Measurements from ENCODE around the gene PRPF6. TPM values are rescaled to one million over a fixed set of nuclear protein-coding genes. Genes with fewer than 3 reads are reported as not detected.
A peak's percentile ranks its signal among the peaks of the same experiment; 100 is the strongest.

The PRPF6 gene
- total and polyA plus RNA-seq, 2 of the 13 experiments (the other 11 are each of a cell fraction or from before 2014, with no cell fraction given) = 63.7 to 101 TPM

DNA sequence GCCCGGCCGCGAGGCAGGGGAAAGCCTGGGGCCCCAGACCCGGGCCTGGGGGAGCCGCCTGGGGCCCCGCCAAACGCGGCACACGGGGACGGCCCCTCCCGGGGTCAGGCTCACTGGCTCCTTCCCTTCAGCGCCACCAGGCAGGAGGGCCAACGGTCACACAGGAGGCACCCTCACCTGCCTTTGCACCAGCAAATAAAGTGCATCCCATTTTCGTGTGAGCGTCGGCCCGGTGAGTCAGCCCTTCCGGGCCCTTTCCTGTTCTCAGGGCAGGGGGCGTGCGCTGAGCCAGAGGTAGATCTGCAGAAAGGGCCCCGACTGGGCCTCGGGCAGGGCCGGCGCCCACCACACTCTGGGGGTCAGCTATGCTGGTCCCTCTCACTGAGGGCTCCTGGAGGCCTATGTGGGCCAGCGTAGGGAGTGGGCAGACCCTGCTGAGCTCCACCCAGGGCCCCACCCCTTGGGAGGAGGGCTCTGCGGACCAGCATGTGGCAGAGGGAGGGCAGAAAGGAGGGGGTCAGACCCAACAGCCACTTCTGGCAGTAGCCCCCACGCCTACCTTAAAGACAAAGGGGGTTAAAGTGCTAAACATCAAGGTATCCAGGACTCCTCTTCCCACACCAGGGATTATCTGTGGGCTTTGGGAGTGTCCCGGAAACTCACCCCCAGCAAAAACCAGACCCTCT lies 23.8 kb upstream of the PRPF6 start (continued):
- peak; percentile 74; the same call in 1 of the 2 replicates for TF ChIP-seq ZNF343 (CRISPR knock-in tag; IDR thresholded peaks at IDR 0.05)
- TF ChIP-seq ZIK1 (CRISPR knock-in tag; IDR thresholded peaks at IDR 0.05; ENCODE audit: borderline replicate concordance, low read depth) = no peak
- TF ChIP-seq NR2F6 (IDR thresholded peaks at IDR 0.05) = peak; percentile 46; the same call in 1 of the 2 replicates
- TF ChIP-seq NR2F6 (CRISPR knock-in tag; IDR thresholded peaks at IDR 0.05) = peak; percentile 30; the same call in 1 of the 2 replicates
- no peak for TF ChIP-seq IKZF1 (IDR thresholded peaks at IDR 0.05)
- TF ChIP-seq TSC22D2 (CRISPR knock-in tag; IDR thresholded peaks at IDR 0.05; ENCODE audit: borderline replicate concordance) = peak; percentile 95; the same call in 1 of the 2 replicates
- no peak for TF ChIP-seq ZNF558 (CRISPR knock-in tag; IDR thresholded peaks at IDR 0.05; ENCODE audit: borderline replicate concordance)
- peak; percentile 35; the same call in 1 of the 2 replicates for TF ChIP-seq TBX2 (CRISPR knock-in tag; IDR thresholded peaks at IDR 0.05; ENCODE audit: borderline replicate concordance)
- no peak for TF ChIP-seq ZNF441 (CRISPR knock-in tag; IDR thresholded peaks at IDR 0.05; ENCODE audit: borderline replicate concordance)
- TF ChIP-seq DMAP1 (CRISPR knock-in tag; IDR thresholded peaks at IDR 0.05) = no peak
- TF ChIP-seq ZNF530 (CRISPR knock-in tag; IDR thresholded peaks at IDR 0.05; ENCODE audit: low read depth) = no peak
- no peak; the same call in 1 of the 2 replicates for TF ChIP-seq RFXAP (CRISPR knock-in tag; IDR thresholded peaks at IDR 0.05; ENCODE audit: borderline replicate concordance)
- TF ChIP-seq SIX1 (CRISPR knock-in tag; IDR thresholded peaks at IDR 0.05; ENCODE audit: borderline replicate concordance) = peak; percentile 30; the same call in 1 of the 2 replicates
- no peak for TF ChIP-seq NCOA1 (CRISPR knock-in tag; IDR thresholded peaks at IDR 0.05)
- no peak for TF ChIP-seq PBX3 (CRISPR knock-in tag; IDR thresholded peaks at IDR 0.05; ENCODE audit: borderline replicate concordance)
- TF ChIP-seq ZBTB1 (CRISPR knock-in tag; IDR thresholded peaks at IDR 0.05; ENCODE audit: borderline replicate concordance) = 0 out of 2 replicates have a peak, but pooled peaks have one; percentile 68
- TF ChIP-seq, protein P1, sequence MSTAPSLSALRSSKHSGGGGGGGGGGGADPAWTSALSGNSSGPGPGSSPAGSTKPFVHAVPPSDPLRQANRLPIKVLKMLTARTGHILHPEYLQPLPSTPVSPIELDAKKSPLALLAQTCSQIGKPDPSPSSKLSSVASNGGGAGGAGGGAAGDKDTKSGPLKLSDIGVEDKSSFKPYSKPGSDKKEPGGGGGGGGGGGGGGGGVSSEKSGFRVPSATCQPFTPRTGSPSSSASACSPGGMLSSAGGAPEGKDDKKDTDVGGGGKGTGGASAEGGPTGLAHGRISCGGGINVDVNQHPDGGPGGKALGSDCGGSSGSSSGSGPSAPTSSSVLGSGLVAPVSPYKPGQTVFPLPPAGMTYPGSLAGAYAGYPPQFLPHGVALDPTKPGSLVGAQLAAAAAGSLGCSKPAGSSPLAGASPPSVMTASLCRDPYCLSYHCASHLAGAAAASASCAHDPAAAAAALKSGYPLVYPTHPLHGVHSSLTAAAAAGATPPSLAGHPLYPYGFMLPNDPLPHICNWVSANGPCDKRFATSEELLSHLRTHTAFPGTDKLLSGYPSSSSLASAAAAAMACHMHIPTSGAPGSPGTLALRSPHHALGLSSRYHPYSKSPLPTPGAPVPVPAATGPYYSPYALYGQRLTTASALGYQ (CRISPR knock-in tag; IDR thresholded peaks at IDR 0.05) = no peak
- TF ChIP-seq, protein P2, sequence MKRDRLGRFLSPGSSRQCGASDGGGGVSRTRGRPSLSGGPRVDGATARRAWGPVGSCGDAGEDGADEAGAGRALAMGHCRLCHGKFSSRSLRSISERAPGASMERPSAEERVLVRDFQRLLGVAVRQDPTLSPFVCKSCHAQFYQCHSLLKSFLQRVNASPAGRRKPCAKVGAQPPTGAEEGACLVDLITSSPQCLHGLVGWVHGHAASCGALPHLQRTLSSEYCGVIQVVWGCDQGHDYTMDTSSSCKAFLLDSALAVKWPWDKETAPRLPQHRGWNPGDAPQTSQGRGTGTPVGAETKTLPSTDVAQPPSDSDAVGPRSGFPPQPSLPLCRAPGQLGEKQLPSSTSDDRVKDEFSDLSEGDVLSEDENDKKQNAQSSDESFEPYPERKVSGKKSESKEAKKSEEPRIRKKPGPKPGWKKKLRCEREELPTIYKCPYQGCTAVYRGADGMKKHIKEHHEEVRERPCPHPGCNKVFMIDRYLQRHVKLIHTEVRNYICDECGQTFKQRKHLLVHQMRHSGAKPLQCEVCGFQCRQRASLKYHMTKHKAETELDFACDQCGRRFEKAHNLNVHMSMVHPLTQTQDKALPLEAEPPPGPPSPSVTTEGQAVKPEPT (CRISPR knock-in tag; IDR thresholded peaks at IDR 0.05; ENCODE audit: low read depth) = no peak
- TF ChIP-seq, protein P3, sequence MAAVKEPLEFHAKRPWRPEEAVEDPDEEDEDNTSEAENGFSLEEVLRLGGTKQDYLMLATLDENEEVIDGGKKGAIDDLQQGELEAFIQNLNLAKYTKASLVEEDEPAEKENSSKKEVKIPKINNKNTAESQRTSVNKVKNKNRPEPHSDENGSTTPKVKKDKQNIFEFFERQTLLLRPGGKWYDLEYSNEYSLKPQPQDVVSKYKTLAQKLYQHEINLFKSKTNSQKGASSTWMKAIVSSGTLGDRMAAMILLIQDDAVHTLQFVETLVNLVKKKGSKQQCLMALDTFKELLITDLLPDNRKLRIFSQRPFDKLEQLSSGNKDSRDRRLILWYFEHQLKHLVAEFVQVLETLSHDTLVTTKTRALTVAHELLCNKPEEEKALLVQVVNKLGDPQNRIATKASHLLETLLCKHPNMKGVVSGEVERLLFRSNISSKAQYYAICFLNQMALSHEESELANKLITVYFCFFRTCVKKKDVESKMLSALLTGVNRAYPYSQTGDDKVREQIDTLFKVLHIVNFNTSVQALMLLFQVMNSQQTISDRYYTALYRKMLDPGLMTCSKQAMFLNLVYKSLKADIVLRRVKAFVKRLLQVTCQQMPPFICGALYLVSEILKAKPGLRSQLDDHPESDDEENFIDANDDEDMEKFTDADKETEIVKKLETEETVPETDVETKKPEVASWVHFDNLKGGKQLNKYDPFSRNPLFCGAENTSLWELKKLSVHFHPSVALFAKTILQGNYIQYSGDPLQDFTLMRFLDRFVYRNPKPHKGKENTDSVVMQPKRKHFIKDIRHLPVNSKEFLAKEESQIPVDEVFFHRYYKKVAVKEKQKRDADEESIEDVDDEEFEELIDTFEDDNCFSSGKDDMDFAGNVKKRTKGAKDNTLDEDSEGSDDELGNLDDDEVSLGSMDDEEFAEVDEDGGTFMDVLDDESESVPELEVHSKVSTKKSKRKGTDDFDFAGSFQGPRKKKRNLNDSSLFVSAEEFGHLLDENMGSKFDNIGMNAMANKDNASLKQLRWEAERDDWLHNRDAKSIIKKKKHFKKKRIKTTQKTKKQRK (IDR thresholded peaks at IDR 0.05; ENCODE audit: low read length) = no peak

All from HepG2 (cell line).